DMS 273 treated with DMSO at 0.1 percent for 48 hours (cell line): ENCODE measurements around the gene NKAIN4.

Experiments
- DNase-seq: peaks from one replicate; lab custom pipeline; 2025; lab: John Stamatoyannopoulos, UW

Gene NKAIN4

GRCh38 chr20:63288581-63289251 is 34.5 kb upstream of the NKAIN4 start:
- DNase-seq, result no peak

- DNase-seq, result no peak
These were observed 33.7 kb upstream of the NKAIN4 start for GRCh38 chr20:63287697-63288580.

- no peak for DNase-seq
These were observed 32.8 kb upstream of the NKAIN4 start for GRCh38 chr20:63286781-63287696.

GRCh38 chr20:63285636-63286615 is 31.7 kb upstream of the NKAIN4 start:
- no peak for DNase-seq

DNA sequence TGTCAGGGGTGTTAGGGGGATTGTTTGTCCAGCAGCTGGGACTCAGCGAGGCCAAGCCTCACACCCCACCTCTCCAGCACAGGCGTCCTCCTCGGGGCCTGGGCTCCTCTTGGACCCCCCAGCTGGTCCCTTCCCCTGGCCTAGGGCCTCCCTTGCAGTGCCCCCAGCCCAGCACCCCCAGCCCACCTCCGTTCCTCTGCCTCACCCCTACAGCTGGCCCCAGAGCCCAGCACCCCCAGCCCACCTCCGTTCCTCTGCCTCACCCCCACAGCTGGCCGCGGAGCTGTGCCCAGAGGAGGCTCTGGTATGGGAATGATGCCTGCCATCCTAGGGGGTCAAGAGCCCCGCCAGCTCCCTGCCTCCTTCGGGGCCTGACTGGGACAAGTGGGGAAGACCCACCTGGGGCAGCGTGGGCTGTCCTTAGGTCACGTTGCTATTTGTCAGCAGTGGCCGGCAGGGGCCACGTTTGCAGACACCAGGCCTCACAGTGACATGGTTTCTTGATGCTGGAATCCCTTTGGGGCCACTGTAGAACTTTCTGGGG is 30.8 kb upstream of the NKAIN4 start:
- no peak for DNase-seq

DNA sequence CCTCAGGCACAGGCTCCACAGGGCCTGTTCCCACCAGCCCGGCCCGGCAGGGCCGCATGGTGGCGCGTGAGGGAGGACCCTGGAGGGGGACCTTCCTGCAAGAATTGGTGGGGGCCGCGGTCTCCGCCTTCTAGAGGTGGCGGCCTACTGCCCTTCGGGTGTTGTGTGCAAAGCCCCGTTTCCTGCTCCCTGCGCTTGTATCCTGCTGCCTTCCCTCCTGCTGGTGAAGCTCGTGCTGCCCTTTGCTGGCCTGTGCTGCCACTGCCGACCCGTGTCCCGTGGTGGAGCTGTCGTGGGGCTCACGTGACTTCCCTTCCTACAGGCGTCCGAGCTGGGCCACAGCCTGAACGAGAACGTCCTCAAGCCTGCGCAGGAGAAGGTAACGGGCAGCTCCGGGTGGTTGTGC is 30.3 kb upstream of the NKAIN4 start:
- no peak for DNase-seq

GRCh38 chr20:63284083-63284440 is 29.8 kb upstream of the NKAIN4 start:
- DNase-seq, result no peak

- DNase-seq, result no peak
These were observed 29.3 kb upstream of the NKAIN4 start for GRCh38 chr20:63283397-63284082.

DNA sequence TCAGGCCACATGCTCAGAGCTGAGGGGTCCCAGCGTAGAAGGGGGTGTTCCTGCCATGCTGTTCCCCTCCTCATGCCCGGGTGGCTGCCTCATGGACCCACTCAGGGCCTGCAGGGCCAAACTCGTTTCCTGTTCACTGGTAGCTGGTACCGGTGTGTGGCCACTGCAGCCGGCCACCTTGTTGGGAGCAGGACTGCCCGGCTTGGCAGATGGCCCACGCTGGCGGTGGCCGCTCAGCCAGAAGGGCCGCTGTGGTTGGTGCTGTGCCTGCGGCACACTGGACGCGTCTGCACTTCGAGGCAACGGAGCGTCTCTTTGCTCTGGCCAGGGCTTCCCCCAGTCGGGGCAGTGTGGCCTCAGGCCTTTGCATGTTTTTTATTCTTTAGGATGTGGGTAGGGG is 28.7 kb upstream of the NKAIN4 start:
- no peak for DNase-seq

GRCh38 chr20:63281742-63282665 is 27.7 kb upstream of the NKAIN4 start:
- no peak for DNase-seq

- DNase-seq, result no peak
These were observed 26.8 kb upstream of the NKAIN4 start for GRCh38 chr20:63280929-63281545.

GRCh38 chr20:63280371-63280770 is 26.1 kb upstream of the NKAIN4 start:
- no peak for DNase-seq

DNA sequence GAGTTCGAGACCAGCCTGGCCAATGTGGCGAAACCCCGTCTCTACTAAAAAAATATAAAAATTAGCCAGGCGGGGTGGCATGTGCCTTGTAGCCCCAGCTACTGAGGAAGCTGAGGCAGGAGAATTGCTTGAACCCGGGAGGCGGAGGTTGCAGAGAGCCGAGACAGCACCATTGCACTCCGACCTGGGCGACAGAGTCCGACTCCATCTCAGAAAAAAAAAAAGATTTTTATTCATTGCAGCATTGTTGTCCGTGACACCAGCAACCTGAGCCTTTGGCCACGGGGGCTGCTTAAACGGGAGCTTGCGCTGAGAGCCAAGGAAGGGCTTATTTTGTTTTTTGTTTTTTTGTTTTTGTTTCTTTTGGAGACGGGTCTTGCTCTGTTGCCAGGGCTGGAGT is 25.7 kb upstream of the NKAIN4 start:
- no peak for DNase-seq

- DNase-seq, result no peak
These were observed 24.4 kb upstream of the NKAIN4 start for GRCh38 chr20:63278661-63279060.

GRCh38 chr20:63277466-63278272 is 23.4 kb upstream of the NKAIN4 start:
- DNase-seq, result no peak

DNA sequence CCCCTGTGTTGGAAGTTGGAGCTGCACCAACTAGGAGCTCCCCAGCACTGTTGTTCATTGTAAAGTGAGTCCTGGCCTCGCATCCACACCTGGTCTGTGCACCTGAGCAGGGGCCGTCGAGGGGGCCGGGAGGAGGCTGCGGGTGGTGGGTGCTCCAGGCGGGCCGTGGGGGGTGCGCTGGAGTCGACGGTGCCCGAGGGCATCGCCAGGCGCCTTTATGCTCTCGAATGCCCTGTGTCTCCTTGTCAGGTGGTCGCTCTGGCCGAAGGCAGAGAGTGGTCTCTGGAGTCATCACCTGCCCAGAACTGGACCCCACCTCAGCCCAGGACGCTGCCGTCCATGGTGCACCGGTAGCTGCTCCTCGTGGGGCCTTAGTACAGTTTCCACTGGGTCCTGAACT is 22.7 kb upstream of the NKAIN4 start:
- no peak for DNase-seq

DNA sequence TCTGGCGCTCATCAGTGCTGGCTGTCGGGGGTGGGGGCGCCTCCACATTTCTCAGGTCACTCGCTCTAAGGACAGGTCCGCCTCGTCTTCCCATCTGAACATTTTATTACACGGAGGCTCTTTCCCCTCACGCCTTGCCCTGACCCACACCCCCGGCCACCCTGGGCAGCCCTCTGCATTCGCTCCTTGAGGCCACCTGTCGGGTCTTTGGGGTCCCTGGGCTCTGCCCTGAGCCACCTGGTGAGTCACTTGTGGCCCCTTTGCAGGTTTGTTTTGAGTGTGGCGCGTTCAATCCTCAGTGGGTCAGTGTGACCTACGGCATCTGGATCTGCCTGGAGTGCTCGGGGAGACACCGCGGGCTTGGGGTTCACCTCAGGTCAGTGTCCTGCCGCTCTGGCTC is 21.6 kb upstream of the NKAIN4 start:
- DNase-seq, result no peak
